ENCODE results near the gene PCSK4. TPM values are rescaled to one million over a fixed set of nuclear protein-coding genes. Genes with fewer than 3 reads are reported as not detected.
"Not testable (repeated sequence)": the region's sequence is repeated elsewhere in the genome, so short reads cannot be mapped to it uniquely, and the experiment has no call there.

PCSK4 gene
- total RNA-seq, 1 experiment from 2014 or later: 6.4 TPM

GRCh38 chr19:1440418-1440801 is 49.7 kb downstream of the PCSK4 start:
- intact Hi-C loops (cut with micrococcal nuclease; ENCODE audit: unreplicated experiment): no loop called here
- Mint-ChIP-seq H3K36me3 (ENCODE audit: insufficient read depth, unreplicated experiment) (peaks cover 82% of the 10 kb centered on the region), H3K27ac (ENCODE audit: unreplicated experiment) (peak overlapping the region; percentile 70), H3K27me3 (ENCODE audit: insufficient read depth, unreplicated experiment) (no peaks in the 10 kb centered on the region), H3K4me3 (ENCODE audit: unreplicated experiment) (peak overlapping the region; percentile 87), H3K4me1 (ENCODE audit: low read depth, unreplicated experiment) (peaks cover 10% of the 10 kb centered on the region), H3K9me3 (ENCODE audit: unreplicated experiment) (no peaks in the 10 kb centered on the region)
- Histone ChIP-seq H3K36me3 (ENCODE audit: control insufficient read depth, insufficient read depth, low read length) (peaks cover 8% of the 10 kb centered on the region), H3K4me1 (peaks cover 36% of the 10 kb centered on the region), H3K4me3 (ENCODE audit: low read depth, low read length) (no peak overlapping the region), H3K9me3 (no peaks in the 10 kb centered on the region), H3K27me3 (replicated peaks; ENCODE audit: control insufficient read depth, insufficient read depth, low read length) (no peaks in the 10 kb centered on the region)
- ChIA-PET CTCF (no interaction called here), POLR2A (no interaction called here)
- no TSS peak for BruUV-seq (replicated peaks)
- no peak for TF ChIP-seq CTCF (IDR thresholded peaks at IDR 0.05; ENCODE audit: insufficient read depth in 1 of 2, low read depth in 1 of 2, low read length in 1 of 2, severe bottlenecking in 1 of 2, unreplicated experiment in 1 of 2)
- DNase-seq: no peak

DNA sequence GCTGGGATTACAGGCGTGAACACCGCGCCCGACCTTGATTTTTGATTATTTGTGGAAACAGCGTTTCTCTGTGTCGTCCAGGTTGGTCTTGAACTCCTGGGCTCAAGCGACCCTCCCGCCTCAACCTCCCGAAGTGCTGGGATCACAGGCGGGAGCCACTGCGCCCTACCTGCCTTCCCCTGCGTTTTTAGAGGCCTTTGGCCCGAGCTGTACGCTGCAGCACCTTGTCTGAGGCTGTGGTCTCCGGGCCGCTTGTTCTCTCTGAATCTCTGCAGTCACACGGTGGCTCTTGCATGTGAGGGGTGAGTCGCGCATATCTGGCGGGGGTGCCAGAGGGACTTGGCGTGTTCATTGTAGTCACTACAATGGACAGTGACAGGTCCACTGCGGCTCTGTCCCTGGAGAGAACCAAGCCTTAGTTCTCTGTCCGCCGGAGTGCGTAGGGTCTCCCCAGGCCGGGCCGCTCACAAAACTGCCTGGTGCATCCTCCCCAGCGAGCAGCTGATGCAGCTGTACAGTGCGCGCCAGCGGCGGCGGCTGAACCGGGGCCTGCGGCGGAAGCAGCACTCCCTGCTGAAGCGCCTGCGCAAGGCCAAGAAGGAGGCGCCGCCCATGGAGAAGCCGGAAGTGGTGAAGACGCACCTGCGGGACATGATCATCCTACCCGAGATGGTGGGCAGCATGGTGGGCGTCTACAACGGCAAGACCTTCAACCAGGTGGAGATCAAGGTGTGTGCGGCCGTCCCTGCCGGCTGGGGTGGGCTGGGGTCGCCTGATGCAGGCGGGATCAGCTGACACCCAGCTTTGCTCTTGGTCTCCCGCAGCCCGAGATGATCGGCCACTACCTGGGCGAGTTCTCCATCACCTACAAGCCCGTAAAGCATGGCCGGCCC is 50.4 kb downstream of the PCSK4 start:
- H3K9me3 ChIP-seq; CTCF ChIA-PET; POLR2A ChIA-PET; H3K9me3 Mint-ChIP-seq (ENCODE audit: unreplicated experiment); H3K4me1 Mint-ChIP-seq (ENCODE audit: low read depth, unreplicated experiment); H3K36me3 ChIP-seq (ENCODE audit: control insufficient read depth, insufficient read depth, low read length); H3K27me3 Mint-ChIP-seq (ENCODE audit: insufficient read depth, unreplicated experiment); H3K27me3 ChIP-seq (replicated peaks; ENCODE audit: control insufficient read depth, insufficient read depth, low read length); BruUV-seq (replicated peaks); DNase-seq; intact Hi-C loops (cut with micrococcal nuclease; ENCODE audit: unreplicated experiment): not testable (repeated sequence)
- peaks cover 80% of the 10 kb centered on the region for H3K36me3 Mint-ChIP-seq (ENCODE audit: insufficient read depth, unreplicated experiment)
- H3K4me3 Mint-ChIP-seq (ENCODE audit: unreplicated experiment): peak overlapping the region; percentile 87
- Histone ChIP-seq H3K4me1 (peaks cover 36% of the 10 kb centered on the region), H3K4me3 (ENCODE audit: low read depth, low read length) (peak overlapping the region; percentile 67)
- peak overlapping the region; percentile 96 for H3K27ac Mint-ChIP-seq (ENCODE audit: unreplicated experiment)

- intact Hi-C loops (cut with micrococcal nuclease; ENCODE audit: unreplicated experiment): no loop called here
- Histone ChIP-seq H3K4me1 (peaks cover 34% of the 10 kb centered on the region), H3K27me3 (replicated peaks; ENCODE audit: control insufficient read depth, insufficient read depth, low read length) (no peaks in the 10 kb centered on the region), H3K4me3 (ENCODE audit: low read depth, low read length) (peak overlapping the region; percentile 67), H3K36me3 (ENCODE audit: control insufficient read depth, insufficient read depth, low read length) (peaks cover 8% of the 10 kb centered on the region), H3K9me3 (no peaks in the 10 kb centered on the region)
- H3K9me3 Mint-ChIP-seq (ENCODE audit: unreplicated experiment): no peaks in the 10 kb centered on the region
- ChIA-PET POLR2A (interaction anchor here (0.7 kb wide), 2 partner anchors 36 to 52 kb away, joined by 3 to 4 read pairs; no protein-coding TSS in a partner anchor), CTCF (interaction anchor here (0.6 kb wide), 1 partner anchor 263 kb away, joined by 4 read pairs; no protein-coding TSS in a partner anchor)
- H3K36me3 Mint-ChIP-seq (ENCODE audit: insufficient read depth, unreplicated experiment): peaks cover 80% of the 10 kb centered on the region
- H3K27ac Mint-ChIP-seq (ENCODE audit: unreplicated experiment): peak overlapping the region; percentile 96
- no peaks in the 10 kb centered on the region for H3K27me3 Mint-ChIP-seq (ENCODE audit: insufficient read depth, unreplicated experiment)
- DNase-seq: no peak
- no peak for TF ChIP-seq CTCF (IDR thresholded peaks at IDR 0.05; ENCODE audit: insufficient read depth in 1 of 2, low read depth in 1 of 2, low read length in 1 of 2, severe bottlenecking in 1 of 2, unreplicated experiment in 1 of 2)
- peaks cover 10% of the 10 kb centered on the region for H3K4me1 Mint-ChIP-seq (ENCODE audit: low read depth, unreplicated experiment)
- BruUV-seq (replicated peaks): no TSS peak
- H3K4me3 Mint-ChIP-seq (ENCODE audit: unreplicated experiment): peak overlapping the region; percentile 87
Measured at GRCh38 chr19:1438933-1439354, 51.2 kb downstream of the PCSK4 start.
